WERI-Rb-1 (cell line): Measurements from ENCODE around the gene C1QTNF12.
A peak's percentile ranks its signal among the peaks of the same experiment; 100 is the strongest.

ENCODE experiments used
- DNase-seq: peaks from one replicate; pipeline ENCODE4 v3.0.0-alpha.2; 2020
- H3K27ac ChIP-seq: fragments of 250-450 bp; sonication (Bioruptor Pico); 2 replicates; pipeline ENCODE4 v1.5.1; 2020; ENCODE audit warnings: mild to moderate bottlenecking, moderate library complexity
- H3K27me3 ChIP-seq: fragments of 250-450 bp; sonication (Bioruptor Pico); 2 replicates; pipeline ENCODE4 v1.5.1; 2021; ENCODE audit warnings: mild to moderate bottlenecking, low read depth, moderate library complexity; ENCODE audit not compliant: insufficient read depth, severe bottlenecking
- H3K36me3 ChIP-seq: fragments of 250-450 bp; sonication (Bioruptor Pico); 2 replicates; pipeline ENCODE4 v1.5.1; 2020; ENCODE audit warnings: mild to moderate bottlenecking, moderate library complexity
- H3K4me3 ChIP-seq: 2 replicates; pipeline ENCODE4 v1.5.1; 2011; ENCODE audit warnings: low read depth, mild to moderate bottlenecking, control low read depth, low read length
- H3K9me3 ChIP-seq: fragments of 250-450 bp; sonication (Bioruptor Pico); 2 replicates; pipeline ENCODE4 v1.5.1; 2021; ENCODE audit warnings: mild to moderate bottlenecking, moderate library complexity; ENCODE audit not compliant: severe bottlenecking
- TF ChIP-seq, protein P1 (sequence below): IDR thresholded peaks from 2 replicates; pipeline ENCODE4 v1.5.1; 2011; ENCODE audit warnings: low read depth, mild to moderate bottlenecking, control low read depth, inconsistent platforms, low read length

The C1QTNF12 gene

DNA sequence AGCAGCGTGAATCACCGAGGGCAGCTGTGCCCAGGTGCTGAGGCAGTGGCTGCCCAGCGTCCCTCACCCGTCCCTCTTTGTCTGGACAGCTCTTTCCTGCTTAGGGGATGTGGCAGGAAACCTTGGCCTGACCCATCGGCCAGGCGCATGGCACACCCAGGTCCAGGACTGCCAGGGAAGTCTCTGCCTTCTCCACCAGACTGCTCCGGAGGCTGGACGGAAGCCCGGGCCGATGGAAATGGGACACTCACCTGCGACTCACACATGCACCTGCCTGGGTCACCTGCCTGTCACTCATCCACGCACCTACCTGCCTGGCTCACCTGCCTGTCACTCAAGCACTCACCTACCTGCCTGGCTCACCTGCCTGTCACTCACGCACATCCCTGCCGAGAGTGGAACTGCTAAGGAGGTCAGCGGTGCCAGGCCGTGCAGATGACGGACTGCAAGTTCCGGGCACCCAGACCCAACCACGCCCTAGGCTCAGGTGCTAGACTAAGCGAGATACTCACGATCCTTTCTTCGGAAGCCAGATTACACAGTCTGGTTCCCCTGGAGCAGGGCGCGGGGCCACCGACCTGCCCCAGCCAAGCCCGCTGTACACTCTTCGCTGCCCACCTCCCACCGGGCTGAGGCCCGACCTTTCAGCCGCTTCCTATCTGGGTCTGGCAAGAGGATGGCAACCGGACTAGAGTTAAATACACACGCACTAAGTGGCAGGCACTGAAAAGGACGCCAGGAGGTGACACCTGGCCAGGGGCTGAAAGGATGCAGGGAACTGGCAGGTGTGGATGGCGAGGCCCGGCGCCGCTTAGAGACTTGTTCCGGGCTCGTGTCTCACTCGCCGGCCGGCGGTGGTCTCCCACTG, 26.1 kb upstream of the C1QTNF12 start:
- DNase-seq: no peak
- peaks cover 37% of the 10 kb centered on the region for H3K36me3 ChIP-seq
- TF ChIP-seq, protein P1, sequence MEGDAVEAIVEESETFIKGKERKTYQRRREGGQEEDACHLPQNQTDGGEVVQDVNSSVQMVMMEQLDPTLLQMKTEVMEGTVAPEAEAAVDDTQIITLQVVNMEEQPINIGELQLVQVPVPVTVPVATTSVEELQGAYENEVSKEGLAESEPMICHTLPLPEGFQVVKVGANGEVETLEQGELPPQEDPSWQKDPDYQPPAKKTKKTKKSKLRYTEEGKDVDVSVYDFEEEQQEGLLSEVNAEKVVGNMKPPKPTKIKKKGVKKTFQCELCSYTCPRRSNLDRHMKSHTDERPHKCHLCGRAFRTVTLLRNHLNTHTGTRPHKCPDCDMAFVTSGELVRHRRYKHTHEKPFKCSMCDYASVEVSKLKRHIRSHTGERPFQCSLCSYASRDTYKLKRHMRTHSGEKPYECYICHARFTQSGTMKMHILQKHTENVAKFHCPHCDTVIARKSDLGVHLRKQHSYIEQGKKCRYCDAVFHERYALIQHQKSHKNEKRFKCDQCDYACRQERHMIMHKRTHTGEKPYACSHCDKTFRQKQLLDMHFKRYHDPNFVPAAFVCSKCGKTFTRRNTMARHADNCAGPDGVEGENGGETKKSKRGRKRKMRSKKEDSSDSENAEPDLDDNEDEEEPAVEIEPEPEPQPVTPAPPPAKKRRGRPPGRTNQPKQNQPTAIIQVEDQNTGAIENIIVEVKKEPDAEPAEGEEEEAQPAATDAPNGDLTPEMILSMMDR: no peak
- H3K27me3 ChIP-seq: no peaks in the 10 kb centered on the region
- H3K4me3 ChIP-seq: peak overlapping the region; percentile 77
- no peaks in the 10 kb centered on the region for H3K9me3 ChIP-seq
- peak overlapping the region; percentile 97 for H3K27ac ChIP-seq

DNA sequence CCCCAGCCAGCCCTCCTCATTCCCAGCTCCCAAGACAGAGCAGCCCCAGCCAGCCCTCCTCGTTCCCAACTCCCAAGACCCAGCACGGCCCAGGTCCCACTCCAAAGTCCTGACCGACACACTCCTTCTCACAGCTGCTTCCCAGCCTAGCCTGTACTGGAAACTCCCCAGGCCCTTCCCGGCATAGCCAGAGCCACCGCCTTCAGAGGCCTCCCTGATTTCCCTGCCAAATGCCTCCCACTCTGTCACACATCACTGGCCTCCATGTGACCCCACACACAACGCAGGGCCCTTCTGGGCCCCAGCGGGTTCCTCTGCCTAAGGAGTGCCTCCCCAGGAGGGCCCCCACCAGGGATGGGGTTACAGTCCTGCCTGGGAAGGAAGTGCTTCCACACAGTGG, 24.3 kb upstream of the C1QTNF12 start:
- Histone ChIP-seq H3K27me3 (no peaks in the 10 kb centered on the region), H3K36me3 (peaks cover 52% of the 10 kb centered on the region), H3K9me3 (no peaks in the 10 kb centered on the region), H3K27ac (no peak overlapping the region), H3K4me3 (no peak overlapping the region)
- TF ChIP-seq, protein P1: no peak
- no peak for DNase-seq

DNA sequence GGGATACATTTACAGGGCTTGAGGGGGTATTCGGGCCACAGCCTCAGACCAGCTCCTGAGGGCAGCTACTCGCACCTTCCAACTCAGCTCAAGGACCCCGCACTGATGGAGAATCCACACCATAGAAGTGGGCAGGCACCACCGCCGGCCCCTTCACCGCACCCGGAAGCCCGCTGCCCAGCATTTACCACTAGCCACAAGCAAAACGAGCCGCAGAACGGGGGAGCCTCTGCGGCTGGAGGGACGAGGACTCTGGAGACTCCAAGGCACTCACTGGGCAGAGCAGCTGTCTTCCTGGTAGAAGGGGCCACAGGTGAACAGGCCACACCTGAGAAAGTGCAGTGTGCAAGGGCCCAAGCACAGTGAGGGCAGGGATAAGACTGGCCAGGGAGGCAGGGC, 21.8 kb upstream of the C1QTNF12 start:
- H3K27ac ChIP-seq: no peak overlapping the region
- TF ChIP-seq, protein P1: no peak
- H3K27me3 ChIP-seq: no peaks in the 10 kb centered on the region
- H3K4me3 ChIP-seq: no peak overlapping the region
- peaks cover 75% of the 10 kb centered on the region for H3K36me3 ChIP-seq
- DNase-seq: no peak
- no peaks in the 10 kb centered on the region for H3K9me3 ChIP-seq

GRCh38 chr1:1267488-1268283, 21.2 kb upstream of the C1QTNF12 start:
- DNase-seq: no peak
- TF ChIP-seq, protein P1: no peak
- no peaks in the 10 kb centered on the region for H3K27me3 ChIP-seq
- no peak overlapping the region for H3K4me3 ChIP-seq
- no peak overlapping the region for H3K27ac ChIP-seq
- no peaks in the 10 kb centered on the region for H3K9me3 ChIP-seq
- H3K36me3 ChIP-seq: peaks cover 81% of the 10 kb centered on the region

DNA sequence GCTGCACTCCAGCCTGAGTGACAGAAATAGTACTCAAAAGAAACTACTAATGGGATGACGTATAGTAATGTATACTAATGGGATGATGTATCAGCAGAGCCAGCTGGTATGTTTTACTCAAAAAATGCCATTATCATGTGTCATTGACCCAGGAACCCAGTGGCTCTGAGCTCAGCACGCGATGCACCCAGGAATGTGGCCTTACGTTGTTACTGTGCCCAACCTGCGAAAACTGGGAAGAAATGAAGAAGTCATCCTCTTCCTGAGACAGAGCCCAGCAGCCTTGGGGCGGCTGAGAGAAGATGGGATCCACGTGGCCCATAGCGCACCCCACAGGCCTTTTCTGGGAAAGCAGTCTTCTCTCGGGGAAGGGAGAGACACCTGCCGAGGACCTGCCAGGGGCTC, 18.3 kb upstream of the C1QTNF12 start:
- DNase-seq: no peak

More for the DNA sequence above, 18.3 kb upstream of the C1QTNF12 start:
- H3K27ac ChIP-seq: no peak overlapping the region
- H3K27me3 ChIP-seq: no peaks in the 10 kb centered on the region
- H3K9me3 ChIP-seq: no peaks in the 10 kb centered on the region
- H3K4me3 ChIP-seq: no peak overlapping the region
- TF ChIP-seq, protein P1: peak; percentile 50
- peaks cover 87% of the 10 kb centered on the region for H3K36me3 ChIP-seq
